ENCODE data around the gene ASRGL1.
"Not testable (repeated sequence)": the region's sequence is repeated elsewhere in the genome, so short reads cannot be mapped to it uniquely, and the experiment has no call there.

GRCh38 chr11:62343646-62344190, 6.5 kb downstream of the ASRGL1 start:
- not testable (repeated sequence) for TF ChIP-seq CTCF (IDR thresholded peaks at IDR 0.05); EZH2 (IDR thresholded peaks at IDR 0.05; ENCODE audit: borderline replicate concordance, insufficient read depth, low read depth, low read length, poor library complexity, severe bottlenecking)
